Heart left ventricle (tissue), 16 donors: ENCODE results near the gene CLEC4M. TPM values are rescaled to one million over a fixed set of nuclear protein-coding genes. Genes with fewer than 3 reads are reported as not detected.
"Not testable (repeated sequence)": the region's sequence is repeated elsewhere in the genome, so short reads cannot be mapped to it uniquely, and the experiment has no call there.

Source experiments
- ATAC-seq, 4 donors: fragments of 200-7000 bp; cut with Tn5 transposase; one replicate each; pipeline ENCODE4 v1.9.1; 2020 to 2022; ENCODE audit warnings: moderate library complexity in 4 of 4, mild to moderate bottlenecking in 3 of 4, moderate number of reproducible peaks in 1 of 4
- DNase-seq, 5 donors: peaks; one replicate each; pipeline ENCODE4 v3.0.0-alpha.2; 2020
- H3K27ac ChIP-seq, 12 donors: fragments of 200-600 bp; sonication (generic) in 4 of 12; one replicate each; pipeline versions ENCODE4 v1.5.0 to v1.8.0; 2016 to 2022; ENCODE audit warnings: mild to moderate bottlenecking in 2 of 12
- H3K27me3 ChIP-seq, 9 donors: fragments of 200-600 bp; sonication (generic) in 2 of 9; one replicate each; pipeline versions ENCODE4 v1.5.1 to v1.8.0; 2016 to 2022; ENCODE audit warnings: mild to moderate bottlenecking in 3 of 9
- H3K36me3 ChIP-seq, 9 donors: fragments of 200-600 bp; sonication (generic) in 2 of 9; one replicate each; pipeline versions ENCODE4 v1.5.0 to v1.8.0; 2018 to 2022; ENCODE audit warnings: mild to moderate bottlenecking in 2 of 9
- H3K4me1 ChIP-seq, 12 donors: fragments of 200-600 bp; sonication (generic) in 4 of 12; one replicate each; pipeline versions ENCODE4 v1.5.0 to v1.8.0; 2016 to 2022; ENCODE audit warnings: mild to moderate bottlenecking in 3 of 12
- H3K4me3 ChIP-seq, 12 donors: fragments of 200-600 bp; sonication (generic) in 4 of 12; one replicate each; pipeline versions ENCODE4 v1.5.0 to v1.8.0; 2017 to 2022; ENCODE audit warnings: mild to moderate bottlenecking in 9 of 12, moderate library complexity in 4 of 12
- H3K9me3 ChIP-seq, 12 donors: fragments of 200-600 bp; sonication (generic) in 4 of 12; one replicate each; pipeline versions ENCODE4 v1.5.0 to v1.8.0; 2016 to 2022; ENCODE audit warnings: mild to moderate bottlenecking in 1 of 12
- POLR2A ChIP-seq, 2 donors: fragments of 450-650 bp; IDR thresholded peaks; one replicate each; pipeline ENCODE4 v1.6.1; 2017; ENCODE audit warnings: antibody characterized with exemption in 2 of 2, mild to moderate bottlenecking in 2 of 2, moderate library complexity in 2 of 2
- WGBS, 4 donors: extraction: QIAGEN DNeasy Blood & Tissue Kit in 2 of 4; methylation state at CpG; one replicate each; pipeline versions ENCODE4 v1.1.5 to v1.1.7; 2013 to 2018; 5-methylcytosine and 5-hydroxymethylcytosine counted together
- intact Hi-C, 10 donors: fragments of 100-400 bp; cut with DNase I; formaldehyde crosslinking; loops; one replicate each; pipeline versions ENCODE4 v1.11.1 to v1.14.2; 2022
- polyA plus RNA-seq, 2 donors: library from polyadenylated mRNA; stranded (reverse); fragments of 200-250 nt; gene quantifications; one replicate each; pipeline ENCODE4 v1.2.3, GENCODE V29; 2013
- total RNA-seq, 9 donors: library from RNA; depleted of rRNA in 2 of 9; stranded (reverse); fragments of >200 nt in 2 of 9; fragmentation: NEBNext Ultra II Directional in 3 of 9; extraction: Animal tissue kit (Norgen Biotek cat#: 25700) in 3 of 9; gene quantifications; one replicate each; pipeline versions ENCODE4 v1.1.0 to v1.2.4, GENCODE V29; 2016 to 2023
- TF ChIP-seq, protein P1 (sequence below), 12 donors: fragments of 200-600 bp; sonication (generic) in 4 of 12; IDR thresholded peaks; one replicate each; pipeline versions ENCODE4 v1.5.0 to v1.8.0; 2018 to 2022; ENCODE audit warnings: antibody characterized with exemption in 12 of 12, mild to moderate bottlenecking in 5 of 12
- donor health status: ischemic (EF 13 %, LVEDD 7.1; RV severe dilation, severe dysfunction).
- donor health status: healthy with polysubstance abuse.
- donor health status: DM: no; HTN: yes; CAD: no.
- donor health status: DM: no; HTN: no; CAD: no.
- donor health status: ischemic (EF 25% LVEDD 6.9; RV normal size, moderate dysfunction).
- donor health status: ischemic (EF 25% LVEDD 5.7; RV mildly dilated, moderate dysfunction).
- donor health status: healthy.
- donor health status: DM: yes; HTN: yes; CAD: no.
- donor health status: ischemic (EF 35%, LVEDD 5.7; RV mildly dilated, moderate dysfunction).
- donor health status: nonischemic (EF 11% LVEDD 7.7; RV severe dilation, severe dysfunction).
- donor health status: DM: yes; HTN: yes; CAD: no.
- donor health status: PGD.
- donor health status: ischemic (EF 29% LVEDD 5.4; RV normal size, mild dysfunction).
- donor health status: nonischemic (EF 23%, LVEDD 6.1; RV moderate dilation, normal function).

Gene CLEC4M
- total and polyA plus RNA-seq, 11 donors = not detected

DNA sequence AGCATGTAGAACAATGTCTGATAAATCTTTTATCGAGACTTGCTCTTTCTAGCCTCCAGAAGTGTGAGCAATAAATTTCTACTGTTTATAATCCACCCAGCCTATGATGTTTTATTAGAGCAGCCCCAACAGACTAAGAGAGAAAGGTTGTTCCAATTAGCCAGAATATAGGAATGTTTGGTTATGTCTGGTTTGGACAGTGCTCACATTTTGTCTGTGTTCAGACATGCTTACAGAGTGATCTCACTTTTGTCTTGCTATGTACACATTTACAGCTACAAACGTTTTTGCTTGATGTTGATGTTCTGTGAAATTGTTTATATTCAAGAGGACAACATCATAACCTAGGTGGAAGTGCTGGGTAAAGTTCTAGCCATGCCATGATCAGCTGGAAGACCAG is 48.9 kb downstream of the CLEC4M start:
- TF ChIP-seq, protein P1, sequence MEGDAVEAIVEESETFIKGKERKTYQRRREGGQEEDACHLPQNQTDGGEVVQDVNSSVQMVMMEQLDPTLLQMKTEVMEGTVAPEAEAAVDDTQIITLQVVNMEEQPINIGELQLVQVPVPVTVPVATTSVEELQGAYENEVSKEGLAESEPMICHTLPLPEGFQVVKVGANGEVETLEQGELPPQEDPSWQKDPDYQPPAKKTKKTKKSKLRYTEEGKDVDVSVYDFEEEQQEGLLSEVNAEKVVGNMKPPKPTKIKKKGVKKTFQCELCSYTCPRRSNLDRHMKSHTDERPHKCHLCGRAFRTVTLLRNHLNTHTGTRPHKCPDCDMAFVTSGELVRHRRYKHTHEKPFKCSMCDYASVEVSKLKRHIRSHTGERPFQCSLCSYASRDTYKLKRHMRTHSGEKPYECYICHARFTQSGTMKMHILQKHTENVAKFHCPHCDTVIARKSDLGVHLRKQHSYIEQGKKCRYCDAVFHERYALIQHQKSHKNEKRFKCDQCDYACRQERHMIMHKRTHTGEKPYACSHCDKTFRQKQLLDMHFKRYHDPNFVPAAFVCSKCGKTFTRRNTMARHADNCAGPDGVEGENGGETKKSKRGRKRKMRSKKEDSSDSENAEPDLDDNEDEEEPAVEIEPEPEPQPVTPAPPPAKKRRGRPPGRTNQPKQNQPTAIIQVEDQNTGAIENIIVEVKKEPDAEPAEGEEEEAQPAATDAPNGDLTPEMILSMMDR (IDR thresholded peaks at IDR 0.05) = no peak
- TF ChIP-seq POLR2A (IDR thresholded peaks at IDR 0.05) = no peak
- intact Hi-C loops = no loop called here
- no peaks in the 10 kb centered on the region for H3K36me3 ChIP-seq
- ATAC-seq = no peak
- DNase-seq = no peak
- H3K27me3 ChIP-seq = peaks cover 0 to 13% (median 0%) of the 10 kb centered on the region in 9 donors
- WGBS, 4 donors = 48 to 50% (median 49%) methylated on average over 2 of the region's 2 CpGs
- peaks cover 0 to 16% (median 0%) of the 10 kb centered on the region in 12 donors for H3K4me1 ChIP-seq
- no peak overlapping the region for H3K27ac ChIP-seq
- peaks cover 0 to 33% (median 21%) of the 10 kb centered on the region in 12 donors for H3K9me3 ChIP-seq
- no peak overlapping the region for H3K4me3 ChIP-seq

DNA sequence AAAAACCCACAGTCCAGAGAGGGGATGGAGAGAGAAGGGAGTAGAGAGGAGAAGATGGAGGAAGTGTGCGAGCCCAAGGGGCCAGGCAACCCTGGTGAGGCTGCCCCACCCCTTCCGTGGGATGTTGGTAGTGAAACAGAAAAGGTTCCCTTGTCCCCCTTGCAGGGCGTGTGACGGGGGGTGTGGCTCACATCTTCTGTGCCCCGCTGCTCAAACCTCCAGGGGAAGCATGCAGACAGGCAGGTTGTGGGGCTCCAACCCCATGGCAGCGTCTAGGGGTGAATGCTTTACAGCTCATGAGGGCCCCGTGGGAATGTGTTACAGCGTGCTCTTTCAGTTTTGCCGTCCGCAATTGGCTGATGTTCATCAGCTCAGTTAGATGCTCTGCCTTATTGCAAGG is 52.3 kb downstream of the CLEC4M start:
- Histone ChIP-seq H3K27ac (no peak overlapping the region), H3K36me3 (no peaks in the 10 kb centered on the region), H3K9me3 (peaks cover 0 to 53% (median 38%) of the 10 kb centered on the region in 12 donors), H3K27me3 (peaks cover 0 to 10% (median 0%) of the 10 kb centered on the region in 9 donors), H3K4me3 (no peak overlapping the region), H3K4me1 (peaks cover 0 to 8% (median 0%) of the 10 kb centered on the region in 12 donors)
- DNase-seq = no peak
- ATAC-seq = no peak
- WGBS, 4 donors = 41 to 71% (median 52%) methylated on average over 7 to 10 of the region's 10 CpGs
- TF ChIP-seq, protein P1 (IDR thresholded peaks at IDR 0.05) = no peak
- no peak for TF ChIP-seq POLR2A (IDR thresholded peaks at IDR 0.05)
- intact Hi-C loops = no loop called here

DNA sequence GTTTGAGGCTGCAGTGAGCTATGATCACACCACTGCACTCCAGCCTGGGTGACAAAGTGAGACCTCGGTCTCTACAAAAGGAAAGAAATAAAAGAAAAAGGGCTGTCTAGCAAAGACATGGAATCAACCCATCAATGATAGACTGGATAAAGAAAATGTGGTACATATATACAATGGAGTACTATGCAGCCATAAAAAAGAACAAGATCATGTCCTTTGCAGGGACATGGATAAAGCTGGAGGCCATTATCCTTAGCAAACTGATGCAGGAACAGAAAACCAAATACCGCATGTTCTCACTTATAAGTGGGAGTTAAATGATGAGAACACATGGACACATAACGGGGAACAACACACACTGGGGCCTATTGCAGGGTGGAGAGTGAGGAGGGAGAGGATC is 53.0 kb downstream of the CLEC4M start:
- 91 to 95% (median 93%) methylated on average over 3 of the region's 3 CpGs for WGBS, 4 donors
- peaks cover 0 to 15% (median 0%) of the 10 kb centered on the region in 9 donors for H3K27me3 ChIP-seq
- intact Hi-C loops, H3K4me3 ChIP-seq, H3K36me3 ChIP-seq, H3K4me1 ChIP-seq, DNase-seq, ATAC-seq, H3K27ac ChIP-seq: not testable (repeated sequence)
- H3K9me3 ChIP-seq = peaks cover 0 to 48% (median 35%) of the 10 kb centered on the region in 12 donors

DNA sequence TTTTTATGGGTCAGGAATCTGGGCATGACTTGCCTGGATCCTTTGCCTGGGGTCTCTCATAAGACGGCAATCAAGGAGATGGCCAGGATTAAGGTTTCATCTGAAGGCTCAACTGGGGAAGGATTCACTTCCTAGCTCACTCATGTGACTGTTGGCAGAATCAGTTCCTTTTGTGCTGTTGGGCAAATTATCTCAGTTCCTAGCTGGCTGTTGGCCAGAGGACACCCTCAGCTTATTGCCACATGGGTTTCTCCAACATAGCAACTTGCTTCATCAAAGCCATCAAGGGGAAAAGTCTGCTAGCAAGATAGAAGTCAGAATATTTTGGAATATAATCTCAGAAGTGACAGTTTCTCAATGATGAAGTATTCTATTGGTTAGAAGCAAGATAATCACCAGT is 54.8 kb downstream of the CLEC4M start:
- WGBS, 4 donors = 92 to 100% (median 96%) methylated on average over 1 of the region's 1 CpG
- H3K36me3 ChIP-seq = no peaks in the 10 kb centered on the region
- H3K4me3 ChIP-seq = no peak overlapping the region
- intact Hi-C loops = no loop called here
- ATAC-seq (no peak), DNase-seq (no peak)
- H3K4me1 ChIP-seq = peaks cover 0 to 8% (median 0%) of the 10 kb centered on the region in 12 donors
- H3K27me3 ChIP-seq = peaks cover 0 to 28% (median 0%) of the 10 kb centered on the region in 9 donors
- H3K9me3 ChIP-seq = peaks cover 0 to 32% (median 20%) of the 10 kb centered on the region in 12 donors
- no peak overlapping the region for H3K27ac ChIP-seq
- TF ChIP-seq, protein P1 (IDR thresholded peaks at IDR 0.05) = no peak
- TF ChIP-seq POLR2A (IDR thresholded peaks at IDR 0.05) = no peak

DNA sequence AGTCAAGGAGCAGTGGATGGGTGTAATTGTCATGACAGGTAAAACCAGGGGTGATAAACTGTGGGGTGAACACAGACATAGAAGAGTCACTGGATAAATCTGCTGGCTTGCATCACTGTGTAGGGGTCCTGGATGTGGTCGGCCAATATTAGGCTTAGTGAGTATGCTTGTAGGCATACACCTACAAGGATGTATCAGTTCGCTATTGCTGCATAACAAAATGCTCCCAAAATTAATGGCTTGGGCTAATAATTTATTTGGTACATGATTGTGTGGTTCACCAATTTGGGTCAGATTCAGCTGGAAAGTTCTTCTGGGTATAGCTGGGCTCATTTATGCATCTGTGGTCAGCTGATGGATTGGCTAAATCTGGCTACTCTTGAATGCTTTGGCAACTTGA is 55.8 kb downstream of the CLEC4M start:
- 43 to 88% (median 74%) methylated on average over 2 of the region's 2 CpGs for WGBS, 4 donors
- H3K4me1 ChIP-seq = peaks cover 0 to 8% (median 0%) of the 10 kb centered on the region in 12 donors
- H3K27ac ChIP-seq = no peak overlapping the region
- peaks cover 0 to 32% (median 19%) of the 10 kb centered on the region in 12 donors for H3K9me3 ChIP-seq
- no peak overlapping the region for H3K4me3 ChIP-seq
- peaks cover 0 to 28% (median 0%) of the 10 kb centered on the region in 9 donors for H3K27me3 ChIP-seq
- DNase-seq = no peak
- intact Hi-C loops = no loop called here
- ATAC-seq = no peak
- no peak for TF ChIP-seq POLR2A (IDR thresholded peaks at IDR 0.05)
- TF ChIP-seq, protein P1 (IDR thresholded peaks at IDR 0.05) = no peak
- no peaks in the 10 kb centered on the region for H3K36me3 ChIP-seq
